Loucy (cell line): ENCODE results near the gene C3orf33.
A peak's percentile ranks its signal among the peaks of the same experiment; 100 is the strongest.
"Not testable (repeated sequence)": the region's sequence is repeated elsewhere in the genome, so short reads cannot be mapped to it uniquely, and the experiment has no call there.

Experiments
- H2AFZ ChIP-seq: fragments of 200-600 bp; sonication (generic); 2 replicates; pipeline ENCODE4 v1.6.0; 2016; ENCODE audit warnings: antibody characterized with exemption, mild to moderate bottlenecking, low read length, moderate library complexity
- H3F3A ChIP-seq: fragments of 200-600 bp; 2 replicates; pipeline ENCODE4 v1.6.0; 2016; ENCODE audit warnings: antibody characterized with exemption, low read depth, mild to moderate bottlenecking
- H3K27me3 ChIP-seq: fragments of 200-600 bp; sonication (generic); 2 replicates; pipeline ENCODE4 v1.6.1; 2014; ENCODE audit warnings: low read length, mild to moderate bottlenecking; ENCODE audit not compliant: insufficient read depth, poor library complexity, severe bottlenecking
- H3K36me3 ChIP-seq: fragments of 200-600 bp; sonication (generic); 2 replicates; pipeline ENCODE4 v1.6.1; 2016; ENCODE audit warnings: low read length; ENCODE audit not compliant: insufficient read depth
- H3K4me1 ChIP-seq: fragments of 200-600 bp; sonication (generic); 2 replicates; pipeline ENCODE4 v1.5.1; 2014; ENCODE audit warnings: low read length, mild to moderate bottlenecking; ENCODE audit not compliant: insufficient read depth, poor library complexity, severe bottlenecking
- H3K4me2 ChIP-seq: fragments of 200-600 bp; sonication (generic); 2 replicates; pipeline ENCODE4 v1.6.0; 2014; ENCODE audit warnings: antibody characterized with exemption, low read length, low read depth, mild to moderate bottlenecking; ENCODE audit not compliant: poor library complexity, severe bottlenecking
- H3K4me3 ChIP-seq: fragments of 200-600 bp; sonication (generic); 2 replicates; pipeline ENCODE4 v1.5.1; 2014; ENCODE audit warnings: low read length, mild to moderate bottlenecking, mixed read lengths; ENCODE audit not compliant: poor library complexity, severe bottlenecking
- H3K79me2 ChIP-seq: fragments of 200-600 bp; sonication (generic); 2 replicates; pipeline ENCODE4 v1.6.1; 2014; ENCODE audit warnings: low read length; ENCODE audit not compliant: insufficient read depth
- H3K9ac ChIP-seq: fragments of 200-600 bp; sonication (generic); 2 replicates; pipeline ENCODE4 v1.6.0; 2014; ENCODE audit warnings: mild to moderate bottlenecking, low read depth, low read length, moderate library complexity; ENCODE audit not compliant: poor library complexity, severe bottlenecking
- H3K9me2 ChIP-seq: fragments of 200-600 bp; sonication (generic); replicated peaks from 2 replicates; pipeline ENCODE4 v1.6.1; 2016; ENCODE audit warnings: low read depth, low read length, mixed read lengths
- H3K9me3 ChIP-seq: fragments of 200-600 bp; sonication (generic); 2 replicates; pipeline ENCODE4 v1.6.1; 2014; ENCODE audit warnings: mild to moderate bottlenecking, antibody characterized with exemption, low read length, low read depth; ENCODE audit not compliant: insufficient read depth
- H4K20me1 ChIP-seq: fragments of 200-600 bp; sonication (generic); 2 replicates; pipeline ENCODE4 v1.6.0; 2014; ENCODE audit warnings: antibody characterized with exemption, low read length, mild to moderate bottlenecking; ENCODE audit not compliant: insufficient read depth, poor library complexity, severe bottlenecking
- CTCF ChIP-seq: fragments of 200-600 bp; sonication (generic); conservative IDR thresholded peaks from 2 replicates; pipeline ENCODE4 v1.5.1; 2014; ENCODE audit warnings: mild to moderate bottlenecking, antibody characterized with exemption, low read length
- EZH2phosphoT487 ChIP-seq: fragments of 200-600 bp; IDR thresholded peaks from 2 replicates; pipeline ENCODE4 v1.6.1; 2018; ENCODE audit warnings: antibody characterized with exemption, mild to moderate bottlenecking, moderate library complexity, borderline replicate concordance

The C3orf33 gene

GRCh38 chr3:155852341-155852740, 46.3 kb upstream of the C3orf33 start:
- Histone ChIP-seq H3K4me1 (peaks cover 31% of the 10 kb centered on the region), H3K9me3 (no peaks in the 10 kb centered on the region), H3F3A (no peaks in the 10 kb centered on the region), H3K9ac (peak overlapping the region; percentile 86), H2AFZ (no peak overlapping the region), H3K79me2 (peaks cover 57% of the 10 kb centered on the region), H4K20me1 (peaks cover 32% of the 10 kb centered on the region), H3K4me2 (peak overlapping the region; percentile 90), H3K36me3 (no peaks in the 10 kb centered on the region), H3K27me3 (no peaks in the 10 kb centered on the region), H3K4me3 (peak overlapping the region; percentile 90), H3K9me2 (no peaks in the 10 kb centered on the region)
- TF ChIP-seq EZH2phosphoT487 (no peak), CTCF (no peak)

GRCh38 chr3:155849404-155849803, 43.3 kb upstream of the C3orf33 start:
- not testable (repeated sequence) for H3K9ac ChIP-seq, H2AFZ ChIP-seq, H3K27me3 ChIP-seq, H3K36me3 ChIP-seq, H3K9me2 ChIP-seq, H3K9me3 ChIP-seq, H3F3A ChIP-seq
- Histone ChIP-seq H3K4me1 (peaks cover 47% of the 10 kb centered on the region), H4K20me1 (peaks cover 43% of the 10 kb centered on the region), H3K79me2 (peaks cover 78% of the 10 kb centered on the region), H3K4me3 (peak overlapping the region; percentile 62), H3K4me2 (peak overlapping the region; percentile 61)

- Histone ChIP-seq H2AFZ (no peak overlapping the region), H3K4me2 (peak overlapping the region; percentile 61), H3K9me3 (no peaks in the 10 kb centered on the region), H3K79me2 (peaks cover 76% of the 10 kb centered on the region), H3K9me2 (no peaks in the 10 kb centered on the region), H3K4me1 (peaks cover 47% of the 10 kb centered on the region), H3K9ac (no peak overlapping the region), H3K36me3 (no peaks in the 10 kb centered on the region), H4K20me1 (peaks cover 37% of the 10 kb centered on the region), H3F3A (no peaks in the 10 kb centered on the region), H3K27me3 (no peaks in the 10 kb centered on the region), H3K4me3 (peak overlapping the region; percentile 62)
- no peak for TF ChIP-seq CTCF
Observed at GRCh38 chr3:155847993-155848392, 41.9 kb upstream of the C3orf33 start.

GRCh38 chr3:155846119-155846518, 40.0 kb upstream of the C3orf33 start:
- H3F3A ChIP-seq: no peaks in the 10 kb centered on the region
- peak overlapping the region; percentile 57 for H3K4me3 ChIP-seq
- no peaks in the 10 kb centered on the region for H3K9me2 ChIP-seq
- no peak overlapping the region for H3K9ac ChIP-seq
- no peak overlapping the region for H2AFZ ChIP-seq
- no peaks in the 10 kb centered on the region for H3K36me3 ChIP-seq
- no peak for TF ChIP-seq CTCF
- H3K4me1 ChIP-seq: peaks cover 32% of the 10 kb centered on the region
- peaks cover 32% of the 10 kb centered on the region for H4K20me1 ChIP-seq
- no peaks in the 10 kb centered on the region for H3K27me3 ChIP-seq
- H3K4me2 ChIP-seq: peak overlapping the region; percentile 72
- peaks cover 62% of the 10 kb centered on the region for H3K79me2 ChIP-seq
- no peaks in the 10 kb centered on the region for H3K9me3 ChIP-seq
